OCI-LY7 (cell line): ENCODE results near the gene EXOSC6.
"Not testable (repeated sequence)": the region's sequence is repeated elsewhere in the genome, so short reads cannot be mapped to it uniquely, and the experiment has no call there.

ENCODE experiments used
- EZH2phosphoT487 ChIP-seq: fragments of 200-600 bp; sonication (generic); IDR thresholded peaks from 2 replicates; pipeline ENCODE4 v1.6.1; 2018; ENCODE audit warnings: low read depth, borderline replicate concordance, mild to moderate bottlenecking, mixed run types, antibody characterized with exemption, low read length, moderate library complexity, mixed read lengths
- TF ChIP-seq, protein P1 (sequence below): fragments of 200-600 bp; sonication (generic); conservative IDR thresholded peaks from 2 replicates; pipeline ENCODE4 v1.5.1; 2014; ENCODE audit warnings: mild to moderate bottlenecking, antibody characterized with exemption, low read length, moderate library complexity, mixed read lengths

DNA sequence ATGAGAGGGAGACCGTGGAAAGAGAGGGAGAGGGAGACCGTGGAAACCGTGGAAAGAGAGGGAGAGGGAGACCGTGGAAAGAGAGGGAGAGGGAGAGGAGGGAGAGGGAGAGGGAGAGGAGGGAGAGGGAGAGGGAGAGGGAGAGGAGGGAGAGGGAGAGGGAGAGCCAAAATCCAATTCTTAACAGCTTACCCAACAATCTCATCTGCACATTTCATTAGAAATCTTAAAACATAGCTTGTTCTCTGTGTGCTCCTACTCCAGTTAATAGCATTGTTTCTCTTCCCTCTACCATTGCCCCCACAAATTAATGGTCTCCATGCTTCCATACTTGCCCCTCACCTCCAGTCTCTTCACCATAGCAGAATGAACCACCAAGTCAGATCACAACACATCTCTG lies 26.3 kb downstream of the EXOSC6 start:
- TF ChIP-seq, protein P1, sequence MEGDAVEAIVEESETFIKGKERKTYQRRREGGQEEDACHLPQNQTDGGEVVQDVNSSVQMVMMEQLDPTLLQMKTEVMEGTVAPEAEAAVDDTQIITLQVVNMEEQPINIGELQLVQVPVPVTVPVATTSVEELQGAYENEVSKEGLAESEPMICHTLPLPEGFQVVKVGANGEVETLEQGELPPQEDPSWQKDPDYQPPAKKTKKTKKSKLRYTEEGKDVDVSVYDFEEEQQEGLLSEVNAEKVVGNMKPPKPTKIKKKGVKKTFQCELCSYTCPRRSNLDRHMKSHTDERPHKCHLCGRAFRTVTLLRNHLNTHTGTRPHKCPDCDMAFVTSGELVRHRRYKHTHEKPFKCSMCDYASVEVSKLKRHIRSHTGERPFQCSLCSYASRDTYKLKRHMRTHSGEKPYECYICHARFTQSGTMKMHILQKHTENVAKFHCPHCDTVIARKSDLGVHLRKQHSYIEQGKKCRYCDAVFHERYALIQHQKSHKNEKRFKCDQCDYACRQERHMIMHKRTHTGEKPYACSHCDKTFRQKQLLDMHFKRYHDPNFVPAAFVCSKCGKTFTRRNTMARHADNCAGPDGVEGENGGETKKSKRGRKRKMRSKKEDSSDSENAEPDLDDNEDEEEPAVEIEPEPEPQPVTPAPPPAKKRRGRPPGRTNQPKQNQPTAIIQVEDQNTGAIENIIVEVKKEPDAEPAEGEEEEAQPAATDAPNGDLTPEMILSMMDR = not testable (repeated sequence)
- TF ChIP-seq EZH2phosphoT487 = not testable (repeated sequence)
